ENCODE measurements around the gene PLEKHH1. TPM values are rescaled to one million over a fixed set of nuclear protein-coding genes. Genes with fewer than 3 reads are reported as not detected.
A peak's percentile ranks its signal among the peaks of the same experiment; 100 is the strongest.

The PLEKHH1 gene
- total and polyA plus RNA-seq, 8 donors, result 1.2 to 19.2 (median 15.3) TPM

DNA sequence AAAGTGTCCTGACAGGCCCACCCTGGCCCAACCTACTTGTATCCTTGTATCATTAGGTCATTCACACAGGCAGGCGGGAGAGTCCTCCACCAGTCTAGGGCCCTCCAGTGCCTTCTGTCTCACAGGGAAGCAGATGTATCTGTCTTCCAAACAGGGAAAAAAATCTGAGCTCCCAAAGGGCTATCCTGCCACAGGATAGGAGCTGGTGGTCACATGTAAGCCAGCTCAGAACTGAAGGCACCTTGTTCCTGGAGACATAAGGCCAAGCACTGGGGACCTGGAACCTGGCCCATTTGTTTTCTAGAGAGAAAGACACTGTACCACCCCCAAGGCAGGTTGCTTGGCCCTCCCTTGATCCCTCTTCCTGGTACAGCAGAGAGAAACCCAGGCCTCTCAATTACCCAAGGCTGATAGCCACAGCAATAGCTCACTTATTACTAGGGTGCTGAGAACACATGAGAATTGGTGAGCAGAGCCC, 19.4 kb upstream of the PLEKHH1 start:
- Histone ChIP-seq H3K9me3 (no peaks in the 10 kb centered on the region), H3K4me3 (no peak overlapping the region), H3K27me3 (no peaks in the 10 kb centered on the region), H3K36me3 (no peaks in the 10 kb centered on the region), H3K27ac (peak overlapping the region in 1 of 2 donors; percentile 24), H3K4me1 (peaks cover 0 to 38% of the 10 kb centered on the region in 2 donors)
- intact Hi-C loops (cut with DNase I), result no loop called here
- DNase-seq (no peak), ATAC-seq (no peak)
- TF ChIP-seq, protein P1, sequence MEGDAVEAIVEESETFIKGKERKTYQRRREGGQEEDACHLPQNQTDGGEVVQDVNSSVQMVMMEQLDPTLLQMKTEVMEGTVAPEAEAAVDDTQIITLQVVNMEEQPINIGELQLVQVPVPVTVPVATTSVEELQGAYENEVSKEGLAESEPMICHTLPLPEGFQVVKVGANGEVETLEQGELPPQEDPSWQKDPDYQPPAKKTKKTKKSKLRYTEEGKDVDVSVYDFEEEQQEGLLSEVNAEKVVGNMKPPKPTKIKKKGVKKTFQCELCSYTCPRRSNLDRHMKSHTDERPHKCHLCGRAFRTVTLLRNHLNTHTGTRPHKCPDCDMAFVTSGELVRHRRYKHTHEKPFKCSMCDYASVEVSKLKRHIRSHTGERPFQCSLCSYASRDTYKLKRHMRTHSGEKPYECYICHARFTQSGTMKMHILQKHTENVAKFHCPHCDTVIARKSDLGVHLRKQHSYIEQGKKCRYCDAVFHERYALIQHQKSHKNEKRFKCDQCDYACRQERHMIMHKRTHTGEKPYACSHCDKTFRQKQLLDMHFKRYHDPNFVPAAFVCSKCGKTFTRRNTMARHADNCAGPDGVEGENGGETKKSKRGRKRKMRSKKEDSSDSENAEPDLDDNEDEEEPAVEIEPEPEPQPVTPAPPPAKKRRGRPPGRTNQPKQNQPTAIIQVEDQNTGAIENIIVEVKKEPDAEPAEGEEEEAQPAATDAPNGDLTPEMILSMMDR (IDR thresholded peaks at IDR 0.05), result no peak

DNA sequence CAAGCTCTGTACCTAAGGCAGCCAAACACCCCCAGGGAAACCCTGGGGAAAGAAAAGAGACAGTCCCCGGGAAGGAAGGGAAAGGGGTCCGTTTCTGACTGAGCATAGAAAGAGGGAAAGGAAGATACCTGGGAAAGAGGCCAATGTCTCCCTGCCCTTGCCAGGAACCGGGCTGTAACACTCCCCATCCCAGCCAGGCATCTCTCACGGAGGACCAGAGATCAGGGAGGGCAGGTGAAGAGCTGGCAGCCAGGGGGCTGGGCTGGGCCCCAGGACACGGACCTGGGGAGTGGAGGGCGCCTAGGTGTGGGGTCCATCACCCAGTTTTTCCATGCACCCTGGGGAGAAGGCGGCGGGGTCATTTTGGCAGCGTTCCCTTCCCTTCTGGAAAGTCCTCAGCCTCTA, 18.9 kb upstream of the PLEKHH1 start:
- DNase-seq (no peak), ATAC-seq (peak; percentile 7)
- Histone ChIP-seq H3K4me3 (peak overlapping the region; percentile 85), H3K27ac (no peak overlapping the region), H3K27me3 (no peaks in the 10 kb centered on the region), H3K9me3 (no peaks in the 10 kb centered on the region), H3K4me1 (peaks cover 0 to 36% of the 10 kb centered on the region in 2 donors), H3K36me3 (no peaks in the 10 kb centered on the region)
- intact Hi-C loops (cut with DNase I), result no loop called here
- TF ChIP-seq, protein P1 (IDR thresholded peaks at IDR 0.05), result no peak

- TF ChIP-seq, protein P1 (IDR thresholded peaks at IDR 0.05), result no peak
- ATAC-seq (peak; percentile 70), DNase-seq (peak in 3 of 4 donors; percentile 42 to 89 (median 49))
- H3K27ac ChIP-seq, result peak overlapping the region in 1 of 2 donors; percentile 64
- H3K9me3 ChIP-seq, result no peaks in the 10 kb centered on the region
- peaks cover 0 to 36% of the 10 kb centered on the region in 2 donors for H3K4me1 ChIP-seq
- intact Hi-C loops (cut with DNase I), result no loop called here
- H3K36me3 ChIP-seq, result no peaks in the 10 kb centered on the region
- peak overlapping the region; percentile 85 for H3K4me3 ChIP-seq
- no peaks in the 10 kb centered on the region for H3K27me3 ChIP-seq
These were observed 18.3 kb upstream of the PLEKHH1 start for GRCh38 chr14:67514650-67515385.

DNA sequence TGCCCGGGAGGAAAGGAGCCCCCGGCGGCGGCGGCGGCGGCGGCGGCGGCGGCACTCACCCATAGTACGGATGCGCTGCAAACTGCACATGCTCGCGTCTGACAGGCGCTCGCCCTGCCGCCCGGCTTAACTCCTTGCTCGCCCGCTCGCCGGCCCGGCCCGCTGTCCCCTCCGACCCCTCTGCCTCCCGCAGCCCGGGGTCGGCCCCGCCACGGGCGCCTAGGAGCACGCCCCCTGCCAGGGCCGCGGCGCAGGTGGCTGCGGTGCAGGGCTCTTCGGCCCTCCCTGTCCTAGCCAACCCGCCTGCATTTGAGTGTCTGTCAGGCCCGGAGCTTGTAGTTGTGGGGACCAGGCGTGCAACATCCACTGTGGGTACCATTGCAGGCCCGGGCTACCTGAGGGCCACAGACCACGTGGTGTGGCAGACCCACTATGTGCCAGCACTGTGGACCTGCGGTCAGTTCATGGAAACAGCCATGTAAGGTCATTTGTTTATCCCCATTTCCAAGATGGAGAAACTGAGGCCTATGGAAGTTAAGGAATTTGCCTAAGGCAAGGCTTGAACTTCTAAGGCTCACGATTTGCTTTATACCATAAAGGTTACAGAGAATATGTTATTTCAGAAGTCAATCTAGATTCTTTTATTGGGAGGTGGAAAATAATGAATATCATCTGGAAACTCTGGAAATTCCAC, 17.6 kb upstream of the PLEKHH1 start:
- Histone ChIP-seq H3K4me3 (peak overlapping the region; percentile 85), H3K36me3 (no peaks in the 10 kb centered on the region), H3K27me3 (no peaks in the 10 kb centered on the region), H3K4me1 (peaks cover 0 to 36% of the 10 kb centered on the region in 2 donors), H3K9me3 (no peaks in the 10 kb centered on the region), H3K27ac (peak overlapping the region in 1 of 2 donors; percentile 64)
- DNase-seq (peak in 2 of 4 donors; percentile 35 to 84), ATAC-seq (peak; percentile 53)
- intact Hi-C loops (cut with DNase I), result no loop called here
- TF ChIP-seq, protein P1 (IDR thresholded peaks at IDR 0.05), result no peak

DNA sequence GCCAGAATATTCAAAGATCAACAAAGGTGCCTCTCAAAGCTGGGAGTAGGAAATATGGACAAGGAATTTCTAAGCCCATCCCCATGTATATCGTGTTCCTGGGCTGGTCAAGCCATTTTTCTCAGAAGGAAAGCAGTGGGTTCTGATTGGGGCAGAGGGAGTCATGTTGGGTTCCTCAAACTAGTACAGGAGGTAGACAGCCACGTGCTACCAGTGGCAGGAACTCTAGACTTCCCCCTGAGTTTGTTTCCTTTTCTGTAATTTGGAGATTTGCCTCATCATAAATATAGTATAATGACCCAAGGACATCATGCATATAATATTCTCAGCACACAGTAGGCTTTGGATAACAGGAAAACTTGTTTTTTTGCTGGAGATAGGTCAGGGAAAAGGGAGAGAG, 16.4 kb upstream of the PLEKHH1 start:
- intact Hi-C loops (cut with DNase I), result no loop called here
- no peaks in the 10 kb centered on the region for H3K27me3 ChIP-seq

More for the DNA sequence above, 16.4 kb upstream of the PLEKHH1 start:
- DNase-seq (no peak), ATAC-seq (no peak)
- Histone ChIP-seq H3K36me3 (no peaks in the 10 kb centered on the region), H3K4me1 (peaks cover 0 to 36% of the 10 kb centered on the region in 2 donors), H3K27ac (no peak overlapping the region), H3K9me3 (no peaks in the 10 kb centered on the region), H3K4me3 (no peak overlapping the region)
- TF ChIP-seq, protein P1 (IDR thresholded peaks at IDR 0.05), result no peak
